Body of pancreas (tissue), 4 donors: ENCODE data around the gene TBC1D10A.

ENCODE experiments used
- CTCF ChIP-seq, 7 experiments: fragments of 450-650 bp in 4 of 7; fragments of 200-600 bp in 3 of 7; sonication (generic) in 3 of 7; IDR thresholded peaks; one replicate each; pipeline ENCODE4 v1.5.1; 2016 to 2019; ENCODE audit warnings: antibody characterized with exemption in 7 of 7
- POLR2A ChIP-seq, 3 donors: fragments of 450-650 bp; IDR thresholded peaks; one replicate each; pipeline ENCODE4 v1.6.1; 2016; ENCODE audit warnings: antibody characterized with exemption in 3 of 3, mild to moderate bottlenecking in 2 of 3

GRCh38 chr22:30247561-30247960 is 79.2 kb downstream of the TBC1D10A start:
- TF ChIP-seq POLR2A (IDR thresholded peaks at IDR 0.05) (no peak), CTCF (IDR thresholded peaks at IDR 0.05) (no peak)
